DMS114 treated with DMSO at 0.1 percent for 48 hours (cell line): ENCODE measurements around the gene RAB36.

Source experiments
- DNase-seq: peaks from one replicate; lab custom pipeline; 2025; ENCODE audit not compliant: unreplicated experiment; lab: John Stamatoyannopoulos, UW

The RAB36 gene, protein sequence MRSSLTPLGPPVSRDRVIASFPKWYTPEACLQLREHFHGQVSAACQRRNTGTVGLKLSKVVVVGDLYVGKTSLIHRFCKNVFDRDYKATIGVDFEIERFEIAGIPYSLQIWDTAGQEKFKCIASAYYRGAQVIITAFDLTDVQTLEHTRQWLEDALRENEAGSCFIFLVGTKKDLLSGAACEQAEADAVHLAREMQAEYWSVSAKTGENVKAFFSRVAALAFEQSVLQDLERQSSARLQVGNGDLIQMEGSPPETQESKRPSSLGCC

DNA sequence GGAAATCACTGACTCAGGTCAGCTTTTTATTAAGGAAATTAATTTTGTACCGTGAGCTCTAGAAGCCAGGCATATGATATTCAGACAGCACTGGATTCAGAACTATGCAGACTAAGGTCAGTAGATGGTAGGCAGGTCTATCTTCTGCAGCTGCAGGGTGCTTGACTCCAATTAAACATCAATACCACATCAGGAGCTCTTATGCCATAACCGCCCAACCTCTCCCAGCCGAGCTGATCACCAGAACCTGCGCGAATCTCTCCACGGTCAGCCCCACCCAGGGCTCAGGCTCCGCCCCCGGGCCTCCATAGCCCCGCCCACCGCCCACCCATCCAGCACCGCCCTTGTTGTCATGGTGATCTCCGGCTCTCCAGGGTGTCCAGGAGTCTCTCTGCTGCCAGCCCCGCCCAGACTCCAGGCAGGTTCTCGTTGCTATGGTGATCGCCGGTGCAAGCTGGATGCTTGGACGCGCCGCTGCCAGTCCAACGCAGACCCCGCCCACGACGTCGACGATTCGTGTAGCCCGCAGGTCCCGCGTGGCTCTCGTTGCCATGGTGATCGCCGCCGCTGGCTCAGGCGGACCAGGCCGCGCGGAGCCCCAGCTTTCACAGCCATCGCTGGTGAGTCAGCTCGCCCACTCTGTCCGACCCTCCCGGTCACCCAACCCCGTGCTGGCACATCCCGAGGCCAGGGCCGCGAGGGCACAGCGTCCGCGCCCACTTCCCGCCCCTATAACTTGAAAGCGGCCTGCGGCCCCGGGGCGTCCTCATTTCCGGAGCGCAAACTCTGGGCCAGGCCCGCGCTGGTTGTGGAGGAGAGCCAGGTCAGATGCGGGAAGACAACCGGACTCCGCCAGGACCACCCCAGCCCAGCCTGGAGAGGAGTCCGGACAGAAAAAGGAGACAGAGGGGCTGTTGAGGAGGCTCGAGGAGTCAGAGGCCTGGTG lies at the start of gene RAB36:
Gene RAB36 (plus strand): TSS at position 546 of the 946 bp plus-strand sequence. CDS start 1,140 bp downstream, outside the sequence.
- peak; percentile 94 for DNase-seq

DNA sequence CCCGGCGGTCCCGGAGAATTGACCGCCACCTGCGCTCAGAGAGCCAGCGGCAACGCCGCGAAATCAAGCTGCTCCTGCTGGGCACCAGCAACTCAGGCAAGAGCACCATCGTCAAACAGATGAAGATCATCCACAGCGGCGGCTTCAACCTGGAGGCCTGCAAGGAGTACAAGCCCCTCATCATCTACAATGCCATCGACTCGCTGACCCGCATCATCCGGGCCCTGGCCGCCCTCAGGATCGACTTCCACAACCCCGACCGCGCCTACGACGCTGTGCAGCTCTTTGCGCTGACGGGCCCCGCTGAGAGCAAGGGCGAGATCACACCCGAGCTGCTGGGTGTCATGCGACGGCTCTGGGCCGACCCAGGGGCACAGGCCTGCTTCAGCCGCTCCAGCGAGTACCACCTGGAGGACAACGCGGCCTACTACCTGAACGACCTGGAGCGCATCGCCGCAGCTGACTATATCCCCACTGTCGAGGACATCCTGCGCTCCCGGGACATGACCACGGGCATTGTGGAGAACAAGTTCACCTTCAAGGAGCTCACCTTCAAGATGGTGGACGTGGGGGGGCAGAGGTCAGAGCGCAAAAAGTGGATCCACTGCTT lies 49.4 kb upstream of the RAB36 start:
- no peak for DNase-seq

DNA sequence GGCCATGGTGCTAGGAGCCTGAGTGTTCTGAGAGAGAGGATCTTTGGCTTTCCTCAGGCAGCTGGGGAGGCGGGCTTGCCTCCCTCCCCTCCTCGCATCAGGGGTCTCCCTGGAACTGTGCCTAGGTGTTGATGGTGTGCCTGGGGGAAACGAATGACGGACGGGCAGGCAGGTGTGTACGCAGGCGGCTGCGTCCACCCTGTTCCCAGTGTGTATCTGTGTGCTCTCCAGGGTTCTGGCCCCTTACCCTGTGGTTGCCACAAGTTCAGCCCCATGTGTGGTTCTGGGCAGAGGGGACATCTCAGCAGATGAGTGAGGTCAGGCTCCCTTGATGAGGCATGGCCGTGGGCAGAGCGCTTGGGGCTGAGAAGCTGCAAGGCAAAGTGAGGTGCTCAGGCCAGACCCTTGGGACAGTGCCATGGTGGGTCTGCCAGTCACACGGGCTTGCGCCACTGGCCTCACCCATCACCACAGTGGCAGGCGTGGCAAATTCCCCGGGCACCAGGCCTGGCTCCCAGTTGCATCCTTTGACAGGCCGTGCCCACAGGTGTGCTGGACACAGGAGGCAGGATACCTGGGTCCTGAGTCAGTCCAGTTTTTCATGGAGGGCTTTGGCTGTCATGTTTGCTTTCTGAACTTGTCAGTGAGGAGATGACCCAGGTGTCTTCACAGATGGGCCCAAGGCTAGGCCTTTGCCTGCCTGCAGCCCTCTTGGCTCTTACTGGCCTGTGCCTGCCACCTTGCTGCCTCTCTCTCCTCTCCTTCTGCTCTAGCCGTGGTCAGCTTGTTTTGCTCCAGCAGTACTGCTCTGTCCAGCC lies 47.7 kb upstream of the RAB36 start:
- no peak for DNase-seq

DNA sequence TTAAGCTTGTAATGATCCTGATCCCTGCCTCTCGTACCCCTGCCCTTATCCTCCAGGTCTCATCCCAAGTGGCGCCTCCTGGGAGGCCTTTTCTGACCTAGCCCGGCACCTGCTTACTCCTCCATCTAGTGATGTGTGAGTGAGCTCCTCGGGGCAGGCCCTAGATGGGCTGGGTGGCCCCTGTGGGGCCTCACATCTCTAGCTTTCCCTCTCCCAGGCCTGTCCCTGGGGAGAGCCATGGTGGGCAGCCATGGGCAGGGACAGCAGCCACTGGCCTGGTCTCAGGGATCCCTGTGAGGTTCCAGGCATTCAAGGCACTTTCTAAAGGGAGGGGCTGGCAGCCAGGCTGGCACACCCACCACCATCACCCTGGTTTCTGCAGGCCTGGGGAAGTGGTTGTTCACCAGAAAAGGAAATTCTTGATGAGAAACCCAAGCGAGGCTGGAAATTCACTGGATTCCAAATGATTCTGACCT lies 47.0 kb upstream of the RAB36 start:
- no peak for DNase-seq

DNA sequence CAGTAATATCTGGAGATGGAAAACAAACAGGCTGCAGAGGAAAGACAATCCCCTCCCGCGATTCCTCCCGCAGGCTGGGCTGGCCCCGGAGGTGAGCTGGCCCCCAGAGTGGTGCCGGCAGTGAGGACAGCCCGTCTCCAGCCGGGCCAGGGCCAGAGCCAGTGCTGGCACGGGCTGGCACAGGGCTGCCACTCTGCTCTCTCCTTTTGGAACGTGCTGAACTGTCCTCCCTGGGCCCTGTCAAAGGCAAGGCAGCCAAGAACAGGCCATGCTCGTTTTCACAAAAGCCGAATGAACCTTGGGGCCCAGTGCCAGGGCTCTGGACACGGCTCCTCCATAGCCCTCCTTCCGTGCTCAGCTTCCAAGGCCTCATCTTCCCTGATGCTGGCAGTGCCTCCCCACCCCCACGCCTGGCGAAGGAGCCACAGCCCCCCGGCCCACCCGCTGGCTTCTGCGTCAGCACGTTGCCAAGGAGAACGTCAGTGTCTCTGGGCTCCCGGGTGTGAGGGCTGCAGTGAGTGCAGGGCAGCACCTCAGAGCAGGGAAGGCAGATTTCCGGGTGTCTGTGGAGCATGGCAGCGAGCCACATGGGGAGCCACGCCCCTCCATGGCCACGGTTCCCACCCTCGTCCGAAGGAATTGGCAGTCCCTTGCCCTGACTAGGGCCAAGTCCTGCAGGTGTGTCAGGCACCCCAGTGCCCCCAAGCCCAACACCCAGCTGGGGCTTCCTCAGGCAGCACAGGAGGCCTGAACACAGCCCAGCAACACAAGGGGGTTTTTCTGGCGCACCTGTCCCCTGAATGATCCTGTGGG lies 46.4 kb upstream of the RAB36 start:
- DNase-seq = no peak

DNA sequence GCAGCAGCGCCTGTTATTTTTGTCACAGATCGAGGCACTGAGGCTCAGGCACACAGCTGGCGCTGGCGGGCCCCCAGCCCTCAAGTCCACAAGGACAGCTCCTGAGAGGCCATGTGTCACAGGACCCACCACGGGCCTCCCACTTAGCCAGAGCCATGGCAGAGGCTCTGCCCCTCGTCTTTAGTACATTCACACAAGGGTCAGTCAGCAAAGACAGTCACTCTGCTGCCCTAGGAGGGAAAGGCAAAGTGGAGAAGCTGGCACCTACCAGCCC lies 45.8 kb upstream of the RAB36 start:
- DNase-seq = no peak

DNA sequence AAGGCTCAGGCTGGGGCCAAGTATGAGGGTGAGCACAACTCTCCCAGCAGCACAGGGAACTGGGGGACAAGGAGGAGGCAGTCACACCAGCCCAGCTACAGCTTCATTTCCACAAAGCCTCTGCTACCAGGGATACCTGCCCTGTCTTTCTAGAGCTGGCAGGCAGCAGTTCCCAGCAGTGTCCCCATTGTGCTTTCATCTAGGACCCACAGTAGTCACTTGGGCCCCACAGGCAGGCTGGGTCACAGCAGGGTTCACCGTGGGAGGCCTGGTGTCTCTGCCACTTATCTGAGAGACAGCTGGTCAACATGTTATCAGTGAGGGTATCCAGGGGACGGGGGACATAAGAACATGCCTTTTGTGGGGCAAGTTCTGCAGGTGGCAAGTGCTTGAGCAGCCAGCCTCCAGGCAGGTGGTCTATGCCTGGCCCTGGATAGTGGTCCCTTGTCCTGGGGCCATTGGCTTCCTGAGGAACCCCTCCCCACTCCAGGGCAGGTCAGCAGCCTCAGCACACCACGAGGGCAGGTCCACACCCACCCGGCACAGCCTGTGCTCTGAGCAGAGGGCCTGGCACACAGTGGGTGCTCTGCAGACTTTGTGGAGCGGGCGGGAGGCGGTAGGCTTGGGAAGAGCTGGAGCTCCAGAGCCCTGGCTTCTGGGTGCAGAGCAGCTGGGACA lies 45.0 kb upstream of the RAB36 start:
- no peak for DNase-seq

DNA sequence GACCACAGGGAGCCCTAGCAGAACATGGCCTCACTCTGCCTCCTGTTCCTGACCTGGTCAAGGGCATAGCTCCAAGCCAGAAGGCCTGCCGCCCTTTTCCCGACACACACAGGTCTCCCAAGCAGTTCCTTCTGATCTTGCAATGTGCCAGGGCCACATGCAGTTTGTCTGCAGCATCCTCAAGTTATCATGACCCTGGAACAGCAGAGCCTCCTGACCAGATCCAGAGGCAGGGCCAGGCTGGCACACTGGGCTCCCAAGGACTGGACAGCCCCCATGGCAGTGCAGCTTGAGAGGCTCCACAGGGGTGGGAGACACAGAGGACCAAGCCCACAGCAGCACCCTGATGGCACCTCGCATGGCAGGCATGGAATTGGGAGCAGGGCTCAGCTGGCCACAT lies 43.8 kb upstream of the RAB36 start:
- no peak for DNase-seq

DNA sequence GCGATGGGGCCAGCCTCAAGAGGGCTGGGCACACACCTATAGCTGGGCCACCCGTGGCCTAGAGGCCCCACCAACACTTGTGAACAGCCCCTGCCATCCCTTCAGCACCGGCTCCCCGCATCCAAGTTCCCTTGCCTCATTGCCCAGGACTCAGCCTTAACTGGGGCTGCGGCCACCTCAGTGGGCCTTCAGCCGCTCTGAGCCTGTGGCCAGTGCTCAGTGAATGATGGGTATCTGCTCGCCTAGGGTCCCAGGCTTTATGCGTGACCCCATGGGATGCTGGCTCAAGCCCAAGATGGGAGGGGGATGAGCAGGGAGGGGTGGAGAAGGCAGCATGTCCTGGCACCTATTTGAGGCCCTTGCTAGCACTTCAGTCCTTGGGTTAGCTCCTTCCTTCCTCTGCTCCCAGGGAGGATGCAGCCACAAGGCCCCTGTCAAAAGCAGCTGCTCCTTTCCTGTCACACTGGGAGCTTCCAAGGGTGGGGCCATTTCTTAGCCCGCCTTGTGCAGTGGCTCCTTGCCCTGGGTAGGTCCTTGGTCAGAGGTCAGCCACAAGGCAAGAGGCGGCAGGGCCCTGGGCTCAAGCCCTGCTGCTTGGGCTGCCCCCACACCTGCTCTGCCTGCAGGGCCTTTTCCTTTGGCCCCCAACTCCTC lies 43.1 kb upstream of the RAB36 start:
- no peak for DNase-seq

DNA sequence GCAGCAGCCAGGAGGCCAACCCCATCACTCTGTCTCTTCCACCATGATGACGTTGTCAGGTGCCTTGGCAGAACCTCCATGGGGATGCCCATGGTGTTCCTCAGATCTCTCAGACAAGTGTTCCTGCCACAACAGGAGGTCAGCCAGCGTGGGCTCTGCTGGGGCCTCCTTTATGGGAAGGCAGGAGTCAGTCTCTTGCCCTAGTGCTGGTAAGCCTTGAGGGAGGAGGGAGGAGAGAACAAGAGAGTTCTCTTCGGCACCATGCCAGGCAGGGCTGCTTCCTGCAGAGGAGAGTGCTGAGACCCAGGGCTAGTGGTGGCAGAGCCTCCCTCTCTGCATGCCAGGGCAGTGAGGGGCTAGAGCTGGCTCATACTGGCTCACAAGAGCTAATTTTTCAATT lies 42.5 kb upstream of the RAB36 start:
- DNase-seq = no peak

DNA sequence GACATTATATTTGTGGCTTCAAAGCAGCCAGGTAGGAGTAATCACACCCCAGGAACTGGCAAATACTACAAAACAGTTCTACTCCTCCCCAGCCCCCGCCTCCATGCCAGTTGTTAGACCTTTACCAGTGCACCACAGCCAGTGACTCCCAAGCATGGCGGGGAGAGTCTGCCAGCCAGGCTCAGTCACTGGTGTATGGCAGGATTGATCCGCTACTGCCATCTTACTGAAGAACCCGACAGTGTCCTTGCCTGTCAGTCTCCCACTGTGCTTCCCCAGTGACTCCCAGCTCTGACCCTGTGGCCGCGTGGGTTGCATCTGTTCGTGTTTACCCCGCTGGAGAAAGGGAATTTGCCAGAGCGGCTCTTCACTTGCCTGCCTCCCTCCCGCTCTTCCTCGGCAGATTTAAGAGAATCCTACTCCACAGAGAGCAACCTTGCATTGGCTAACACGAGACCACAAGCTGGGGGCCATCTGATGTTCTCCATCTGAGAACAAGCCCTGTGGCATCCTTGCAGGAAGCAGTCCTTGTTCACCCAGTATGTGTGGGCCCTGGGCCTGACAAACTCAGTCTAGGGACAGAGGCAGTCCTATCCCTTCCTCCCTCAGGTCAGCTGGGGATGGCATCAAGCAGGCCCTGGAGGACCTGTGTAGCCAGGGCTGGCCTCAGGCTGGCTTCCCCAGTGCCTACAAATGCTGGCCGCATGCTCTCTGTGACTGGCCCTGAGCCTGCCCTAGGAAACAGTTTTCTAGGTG lies 41.9 kb upstream of the RAB36 start:
- no peak for DNase-seq

DNA sequence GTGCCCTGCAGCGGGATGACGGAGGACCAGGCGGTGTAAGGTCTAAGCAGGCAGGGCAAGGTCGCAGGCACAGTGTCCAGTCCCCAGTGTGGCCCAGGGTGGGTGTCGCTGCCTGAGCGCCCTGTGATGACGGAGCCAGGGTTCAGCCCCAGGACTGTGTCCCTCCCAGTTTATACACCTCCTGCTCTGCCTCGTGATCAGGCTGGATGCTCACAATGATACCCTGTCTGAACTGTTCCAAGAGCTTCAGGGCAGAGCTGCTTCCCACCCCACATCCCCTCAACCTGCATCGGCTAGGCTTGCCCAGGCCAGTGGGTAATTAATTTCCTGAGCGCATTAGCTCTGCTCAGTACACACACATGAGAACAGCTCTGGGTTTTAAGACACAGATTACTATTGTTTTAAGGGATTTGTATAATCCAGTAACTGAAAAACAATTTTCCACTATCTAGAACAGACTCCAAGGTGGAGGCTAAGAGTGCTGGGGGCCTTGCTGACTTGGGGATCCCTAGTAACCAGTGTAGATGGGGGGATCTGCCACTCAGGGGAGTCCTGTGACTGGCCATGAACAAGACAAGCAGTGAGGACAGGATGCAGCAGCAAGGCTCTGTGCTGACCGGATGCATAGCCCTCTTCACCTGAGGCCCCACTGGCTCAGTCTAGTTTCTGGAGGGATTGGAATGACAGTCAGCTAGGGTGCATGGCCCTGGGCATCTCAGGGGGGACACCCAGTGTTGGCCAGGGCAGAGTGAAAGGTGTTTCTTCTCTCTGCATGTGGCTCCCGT lies 40.9 kb upstream of the RAB36 start:
- no peak for DNase-seq

DNA sequence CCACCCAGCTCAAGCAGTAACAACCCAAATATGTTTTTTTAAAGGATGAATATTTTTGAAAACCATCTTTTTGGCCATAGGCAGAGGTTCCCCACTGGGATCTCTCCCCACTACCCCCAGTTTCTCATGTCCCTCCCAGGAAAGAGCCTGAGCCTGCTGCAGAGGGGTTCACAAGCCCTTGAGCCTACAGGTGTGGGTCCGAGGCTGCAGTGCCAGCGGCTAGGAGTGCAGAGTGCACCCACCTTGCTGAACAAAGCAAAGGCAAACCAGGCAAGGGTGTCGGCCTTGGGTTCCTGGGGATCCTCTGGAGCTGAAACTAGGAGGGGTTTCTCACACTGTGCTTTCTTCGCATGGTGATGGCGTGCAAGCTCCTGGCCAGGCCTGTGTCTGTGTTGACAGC lies 40.0 kb upstream of the RAB36 start:
- DNase-seq = no peak

DNA sequence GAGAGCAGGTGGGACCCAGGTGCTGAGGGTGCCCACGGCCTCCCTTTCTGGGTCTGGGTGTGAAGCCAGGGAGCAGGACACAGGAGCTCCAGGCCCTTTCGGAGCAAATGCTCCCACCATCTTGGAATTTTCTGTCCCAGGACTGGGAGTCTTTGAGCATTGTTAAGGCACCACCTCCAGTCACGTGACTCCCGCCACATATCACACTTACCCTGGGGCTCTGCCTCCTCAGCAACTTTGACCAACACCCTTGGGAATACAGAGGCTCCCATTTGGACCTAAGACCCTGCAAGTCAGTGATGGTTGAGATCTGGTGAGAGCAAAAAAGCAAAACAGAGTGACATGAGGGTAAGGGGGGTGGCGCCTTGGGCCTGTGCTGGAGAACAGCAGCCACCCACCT lies 39.4 kb upstream of the RAB36 start:
- DNase-seq = no peak

DNA sequence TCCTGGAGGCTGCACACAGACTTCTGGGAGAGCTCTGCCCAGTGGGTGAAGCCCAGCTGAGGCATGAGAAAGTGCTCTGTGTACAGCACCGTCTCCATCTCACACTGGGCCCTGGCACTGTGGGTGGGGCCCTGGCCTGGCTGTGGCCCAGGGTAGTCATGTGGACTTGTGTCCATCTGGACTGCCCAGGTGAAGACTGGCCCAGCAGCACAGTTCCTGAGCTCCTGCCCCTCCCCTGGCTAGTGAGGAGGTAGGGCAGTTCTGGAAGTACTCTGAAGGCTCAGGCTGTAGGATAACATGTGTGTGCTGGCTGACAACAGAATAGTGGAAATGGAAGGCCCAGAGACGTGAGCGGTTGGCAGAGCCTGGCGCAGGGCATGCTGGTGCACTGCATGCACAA lies 38.9 kb upstream of the RAB36 start:
- DNase-seq = no peak

DNA sequence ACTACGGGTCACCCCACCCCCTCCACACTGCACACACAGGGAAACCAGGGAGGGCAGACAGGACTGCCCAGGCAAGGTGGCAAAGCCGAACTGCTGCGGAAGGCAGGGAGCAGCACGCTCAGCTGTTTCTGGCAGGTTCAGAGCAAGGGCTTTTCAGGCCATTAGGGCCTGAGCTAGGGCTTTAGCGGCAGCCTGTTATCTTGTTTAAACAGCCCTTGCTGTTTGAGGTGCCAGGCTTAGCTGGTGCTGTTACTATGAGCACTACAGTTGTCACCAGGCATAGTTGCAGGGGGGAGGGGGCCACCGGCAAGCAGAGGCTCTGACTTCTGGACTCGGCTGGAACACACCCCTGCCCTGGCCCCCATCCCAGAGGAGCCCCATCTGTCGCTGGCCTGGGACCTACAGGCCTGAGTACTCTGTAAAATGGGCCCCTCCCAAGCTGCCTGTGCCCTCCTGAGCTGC lies 38.3 kb upstream of the RAB36 start:
- no peak for DNase-seq

DNA sequence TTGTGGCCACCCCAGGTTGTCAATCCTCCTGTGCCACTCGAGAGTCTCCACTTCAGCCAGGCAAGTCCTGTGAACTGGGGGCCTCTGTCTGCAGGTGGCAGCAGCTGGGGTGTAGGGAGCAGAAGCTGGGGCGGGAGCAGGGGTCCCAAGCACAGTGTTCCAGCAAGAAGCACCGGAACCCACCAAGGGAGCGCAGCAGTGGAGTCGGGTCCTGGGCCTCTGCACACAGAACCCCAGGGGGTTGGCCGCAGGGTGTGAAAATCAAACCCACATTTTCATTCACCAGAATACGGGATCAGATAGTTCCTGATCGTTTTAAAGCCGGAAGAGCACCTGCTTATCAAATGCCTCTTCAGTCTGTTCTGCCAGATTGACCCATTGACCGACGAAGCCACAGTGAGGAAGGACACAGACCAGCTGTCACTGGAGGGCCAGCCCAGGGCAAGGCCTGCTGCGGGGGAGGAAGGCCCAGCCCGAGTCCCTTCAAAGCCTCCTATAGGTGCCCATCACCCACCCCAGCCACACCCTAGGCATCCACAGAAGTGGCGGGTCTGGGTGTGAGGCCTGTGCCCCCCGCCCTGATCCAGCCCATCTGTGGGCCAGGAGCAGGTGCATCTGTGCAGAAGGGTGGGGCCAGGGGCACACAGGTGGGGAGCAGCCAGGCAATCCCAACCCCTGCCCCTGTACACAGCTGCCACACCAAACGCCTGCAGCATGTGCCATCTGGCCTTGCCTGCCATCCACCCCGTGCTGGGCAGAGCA lies 37.6 kb upstream of the RAB36 start:
- no peak for DNase-seq
